Left lung (tissue), 10 donors: Measurements from ENCODE around the gene HNRNPAB. TPM values are rescaled to one million over a fixed set of nuclear protein-coding genes. Genes with fewer than 3 reads are reported as not detected.

ENCODE experiments used
- ATAC-seq: fragments of 200-7000 bp; cut with Tn5 transposase; one replicate; pipeline ENCODE4 v1.9.1; 2020; ENCODE audit warnings: moderate library complexity
- DNase-seq, 4 donors: peaks; one replicate each; pipeline ENCODE4 v3.0.0-alpha.2; 2013 to 2020
- H3K27ac ChIP-seq, 2 donors: fragments of 200-600 bp; sonication (generic) in 1 of 2; one replicate each; pipeline versions ENCODE4 v1.5.0 to v1.8.0; 2020 to 2021
- H3K27me3 ChIP-seq, 2 donors: fragments of 200-600 bp; sonication (generic) in 1 of 2; one replicate each; pipeline versions ENCODE4 v1.5.0 to v1.8.0; 2020 to 2021
- H3K36me3 ChIP-seq, 2 donors: fragments of 200-600 bp; sonication (generic) in 1 of 2; one replicate each; pipeline versions ENCODE4 v1.5.0 to v1.8.0; 2020 to 2021
- H3K4me1 ChIP-seq, 2 donors: fragments of 200-600 bp; one replicate each; pipeline ENCODE4 v1.8.0; 2021
- H3K4me3 ChIP-seq, 2 donors: fragments of 200-600 bp; sonication (generic) in 1 of 2; one replicate each; pipeline versions ENCODE4 v1.5.0 to v1.8.0; 2020 to 2021; ENCODE audit warnings: mild to moderate bottlenecking in 1 of 2
- H3K9me3 ChIP-seq, 2 donors: fragments of 200-600 bp; sonication (generic) in 1 of 2; one replicate each; pipeline versions ENCODE4 v1.5.0 to v1.8.0; 2020 to 2021
- CTCF ChIP-seq, 2 donors: fragments of 200-600 bp; sonication (generic) in 1 of 2; IDR thresholded peaks; one replicate each; pipeline versions ENCODE4 v1.5.0 to v1.8.0; 2021; ENCODE audit warnings: antibody characterized with exemption in 2 of 2
- intact Hi-C, 2 donors: fragments of 100-400 bp; cut with DNase I; formaldehyde crosslinking; loops; one replicate each; pipeline versions ENCODE4 v1.11.2 to v1.14.2; 2022
- polyA plus RNA-seq, 6 donors: library from polyadenylated mRNA; unstranded; fragments of 120-200 nt; gene quantifications; one replicate each; pipeline ENCODE4 v1.2.1, GENCODE V29; 2013; ENCODE audit not compliant: insufficient read length in 6 of 6
- total RNA-seq, 2 donors: library from RNA; stranded (reverse); fragmentation: NEBNext Ultra II Directional; extraction: Animal tissue kit (Norgen Biotek cat#: 25700); gene quantifications; one replicate each; pipeline ENCODE4 v1.2.1, GENCODE V29; 2021
- donor health status: DM: no; HTN: yes; CAD: no.
- donor health status: DM: no; HTN: no; CAD: no.

HNRNPAB gene
- total and polyA plus RNA-seq, 8 donors = 113 to 178 (median 127) TPM

DNA sequence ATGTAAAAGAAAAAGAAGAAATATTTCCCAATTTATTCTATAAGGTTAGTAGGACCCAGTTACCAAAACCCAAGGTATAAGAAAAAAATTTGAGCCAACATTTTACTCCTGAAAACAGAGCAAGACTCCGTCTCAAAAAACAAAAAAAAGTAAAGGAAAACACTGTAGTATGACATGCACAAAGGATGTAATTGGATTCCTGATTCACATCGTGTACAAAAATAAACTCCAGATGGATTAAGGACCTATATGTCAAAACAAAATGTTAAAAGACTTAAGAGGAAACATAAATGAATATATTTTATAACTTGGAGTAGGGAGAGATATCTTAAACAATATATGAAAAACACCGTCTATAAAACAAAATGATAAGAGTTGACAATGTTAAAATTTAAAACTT is 14.5 kb downstream of the HNRNPAB start:
- TF ChIP-seq CTCF (IDR thresholded peaks at IDR 0.05) = no peak
- intact Hi-C loops = no loop called here
- H3K9me3 ChIP-seq = no peaks in the 10 kb centered on the region
- DNase-seq (no peak), ATAC-seq (no peak)
- peaks cover 0 to 54% of the 10 kb centered on the region in 2 donors for H3K4me1 ChIP-seq
- H3K27me3 ChIP-seq = no peaks in the 10 kb centered on the region
- peaks cover 0 to 92% of the 10 kb centered on the region in 2 donors for H3K36me3 ChIP-seq
- no peak overlapping the region for H3K4me3 ChIP-seq
- no peak overlapping the region for H3K27ac ChIP-seq

GRCh38 chr5:178221282-178221681 is 16.9 kb downstream of the HNRNPAB start:
- no peak for ATAC-seq

DNA sequence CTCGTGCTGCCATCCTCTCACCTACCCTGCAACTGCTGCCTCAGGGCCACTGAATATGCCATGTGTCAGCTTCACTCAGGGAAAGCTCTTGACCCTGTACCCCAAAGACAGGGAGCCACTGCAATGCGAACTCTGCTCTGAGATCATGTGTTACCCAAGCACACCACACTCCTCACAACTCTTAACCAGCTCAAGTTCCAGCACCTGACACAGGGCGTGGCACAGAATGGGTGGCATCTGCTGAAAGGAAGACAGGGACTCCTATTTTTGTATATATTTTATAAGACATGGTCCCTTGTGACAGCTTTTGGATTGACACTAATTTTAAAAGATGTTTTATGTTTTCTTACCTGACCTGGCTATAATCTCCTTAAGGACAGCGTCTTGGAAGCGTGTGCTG is 17.5 kb downstream of the HNRNPAB start:
- peak overlapping the region in 1 of 2 donors; percentile 41 for H3K27ac ChIP-seq
- H3K36me3 ChIP-seq = peaks cover 0 to 92% of the 10 kb centered on the region in 2 donors
- intact Hi-C loops = no loop called here
- TF ChIP-seq CTCF (IDR thresholded peaks at IDR 0.05) = no peak
- H3K4me3 ChIP-seq = no peak overlapping the region
- no peaks in the 10 kb centered on the region for H3K9me3 ChIP-seq
- H3K27me3 ChIP-seq = no peaks in the 10 kb centered on the region
- peaks cover 0 to 24% of the 10 kb centered on the region in 2 donors for H3K4me1 ChIP-seq
- peak in 1 of 4 donors; percentile 9 for DNase-seq
- ATAC-seq = no peak

More at GRCh38 chr5:178221282-178221681, 16.9 kb downstream of the HNRNPAB start:
- Histone ChIP-seq H3K27ac (peak overlapping the region in 1 of 2 donors; percentile 41), H3K27me3 (no peaks in the 10 kb centered on the region), H3K9me3 (no peaks in the 10 kb centered on the region), H3K4me1 (peaks cover 0 to 30% of the 10 kb centered on the region in 2 donors), H3K36me3 (peaks cover 0 to 92% of the 10 kb centered on the region in 2 donors), H3K4me3 (no peak overlapping the region)
- DNase-seq = no peak
- intact Hi-C loops = no loop called here
- no peak for TF ChIP-seq CTCF (IDR thresholded peaks at IDR 0.05)

DNA sequence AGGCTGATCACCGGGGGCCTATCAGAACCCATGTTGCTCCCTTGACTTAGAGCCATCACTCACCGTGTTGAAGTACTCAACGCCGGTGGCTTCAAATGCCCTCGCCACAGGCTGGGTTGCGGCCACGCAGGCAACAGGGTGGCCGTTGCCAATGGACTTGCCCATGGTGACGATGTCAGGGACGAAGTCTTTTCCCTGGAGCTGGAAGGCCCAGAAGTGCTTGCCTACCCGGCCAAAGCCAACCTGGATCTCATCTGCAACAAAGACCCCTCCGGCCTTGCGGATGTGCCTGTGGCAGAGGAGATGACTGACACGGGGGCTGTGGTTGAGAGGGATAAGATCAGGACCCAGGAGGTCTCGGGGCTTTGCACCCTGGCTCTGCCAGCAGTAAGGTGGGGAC is 18.0 kb downstream of the HNRNPAB start:
- Histone ChIP-seq H3K9me3 (no peaks in the 10 kb centered on the region), H3K27ac (no peak overlapping the region), H3K27me3 (no peaks in the 10 kb centered on the region), H3K4me3 (no peak overlapping the region), H3K4me1 (peaks cover 0 to 22% of the 10 kb centered on the region in 2 donors), H3K36me3 (peaks cover 0 to 92% of the 10 kb centered on the region in 2 donors)
- ATAC-seq (no peak), DNase-seq (peak in 1 of 4 donors; percentile 34)
- no peak for TF ChIP-seq CTCF (IDR thresholded peaks at IDR 0.05)
- intact Hi-C loops = no loop called here

DNA sequence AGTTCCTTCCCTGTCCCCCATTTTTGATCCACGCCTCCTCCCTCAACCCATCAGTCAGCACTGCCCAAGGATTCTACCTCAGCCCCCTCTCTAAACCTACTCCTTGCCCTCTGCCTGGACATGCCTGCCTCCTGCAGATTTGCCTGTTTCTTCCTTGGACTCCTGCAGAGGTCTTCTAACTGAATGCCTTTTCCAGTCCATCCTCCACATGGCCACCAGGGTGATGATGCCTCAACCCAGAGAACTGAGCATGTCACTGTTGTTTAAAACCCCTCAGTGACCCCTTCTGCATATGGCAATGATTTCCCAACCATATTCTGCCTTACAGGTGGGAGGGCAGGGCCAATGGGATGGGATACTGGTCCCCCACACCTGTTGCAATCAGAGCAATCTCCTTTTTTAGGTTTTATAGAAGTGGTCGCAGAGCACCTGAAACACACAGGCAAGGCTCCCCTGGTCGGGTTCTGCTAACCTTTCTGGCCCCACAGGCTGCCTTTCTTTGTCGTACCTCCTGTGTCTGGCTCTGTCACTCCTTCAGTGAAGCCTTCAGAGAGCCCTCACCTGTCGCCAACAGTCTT is 19.0 kb downstream of the HNRNPAB start:
- no peak for TF ChIP-seq CTCF (IDR thresholded peaks at IDR 0.05)
- Histone ChIP-seq H3K27me3 (no peaks in the 10 kb centered on the region), H3K4me3 (no peak overlapping the region), H3K4me1 (peaks cover 0 to 25% of the 10 kb centered on the region in 2 donors), H3K27ac (no peak overlapping the region), H3K36me3 (peaks cover 0 to 95% of the 10 kb centered on the region in 2 donors), H3K9me3 (no peaks in the 10 kb centered on the region)
- intact Hi-C loops = no loop called here
- ATAC-seq = no peak
- no peak for DNase-seq
